Astrocyte of the cerebellum (primary cell): ENCODE results near the gene LTBR.
"Not testable (repeated sequence)": the region's sequence is repeated elsewhere in the genome, so short reads cannot be mapped to it uniquely, and the experiment has no call there.

Experiments used
- DNase-seq: peaks from one replicate; pipeline ENCODE4 v3.0.0-alpha.2; 2011; ENCODE audit warnings: low read depth
- H3K4me3 ChIP-seq: 2 replicates; pipeline ENCODE4 v1.5.1; 2011; ENCODE audit warnings: mild to moderate bottlenecking, low read depth, low read length, moderate library complexity
- in situ Hi-C: cut with HindIII; loops from 2 replicates; pipeline ENCODE4 v1.10.0; 2017; ENCODE audit warnings: low sequenced_read_pairs
- TF ChIP-seq, protein P1 (sequence below): IDR thresholded peaks from 2 replicates; pipeline ENCODE4 v1.5.1; 2012; ENCODE audit warnings: low read length, low read depth, moderate library complexity, mild to moderate bottlenecking; ENCODE audit errors: missing control alignments

Gene LTBR

GRCh38 chr12:6425590-6426531 lies 41.9 kb downstream of the LTBR start:
- TF ChIP-seq, protein P1, sequence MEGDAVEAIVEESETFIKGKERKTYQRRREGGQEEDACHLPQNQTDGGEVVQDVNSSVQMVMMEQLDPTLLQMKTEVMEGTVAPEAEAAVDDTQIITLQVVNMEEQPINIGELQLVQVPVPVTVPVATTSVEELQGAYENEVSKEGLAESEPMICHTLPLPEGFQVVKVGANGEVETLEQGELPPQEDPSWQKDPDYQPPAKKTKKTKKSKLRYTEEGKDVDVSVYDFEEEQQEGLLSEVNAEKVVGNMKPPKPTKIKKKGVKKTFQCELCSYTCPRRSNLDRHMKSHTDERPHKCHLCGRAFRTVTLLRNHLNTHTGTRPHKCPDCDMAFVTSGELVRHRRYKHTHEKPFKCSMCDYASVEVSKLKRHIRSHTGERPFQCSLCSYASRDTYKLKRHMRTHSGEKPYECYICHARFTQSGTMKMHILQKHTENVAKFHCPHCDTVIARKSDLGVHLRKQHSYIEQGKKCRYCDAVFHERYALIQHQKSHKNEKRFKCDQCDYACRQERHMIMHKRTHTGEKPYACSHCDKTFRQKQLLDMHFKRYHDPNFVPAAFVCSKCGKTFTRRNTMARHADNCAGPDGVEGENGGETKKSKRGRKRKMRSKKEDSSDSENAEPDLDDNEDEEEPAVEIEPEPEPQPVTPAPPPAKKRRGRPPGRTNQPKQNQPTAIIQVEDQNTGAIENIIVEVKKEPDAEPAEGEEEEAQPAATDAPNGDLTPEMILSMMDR = no peak

DNA sequence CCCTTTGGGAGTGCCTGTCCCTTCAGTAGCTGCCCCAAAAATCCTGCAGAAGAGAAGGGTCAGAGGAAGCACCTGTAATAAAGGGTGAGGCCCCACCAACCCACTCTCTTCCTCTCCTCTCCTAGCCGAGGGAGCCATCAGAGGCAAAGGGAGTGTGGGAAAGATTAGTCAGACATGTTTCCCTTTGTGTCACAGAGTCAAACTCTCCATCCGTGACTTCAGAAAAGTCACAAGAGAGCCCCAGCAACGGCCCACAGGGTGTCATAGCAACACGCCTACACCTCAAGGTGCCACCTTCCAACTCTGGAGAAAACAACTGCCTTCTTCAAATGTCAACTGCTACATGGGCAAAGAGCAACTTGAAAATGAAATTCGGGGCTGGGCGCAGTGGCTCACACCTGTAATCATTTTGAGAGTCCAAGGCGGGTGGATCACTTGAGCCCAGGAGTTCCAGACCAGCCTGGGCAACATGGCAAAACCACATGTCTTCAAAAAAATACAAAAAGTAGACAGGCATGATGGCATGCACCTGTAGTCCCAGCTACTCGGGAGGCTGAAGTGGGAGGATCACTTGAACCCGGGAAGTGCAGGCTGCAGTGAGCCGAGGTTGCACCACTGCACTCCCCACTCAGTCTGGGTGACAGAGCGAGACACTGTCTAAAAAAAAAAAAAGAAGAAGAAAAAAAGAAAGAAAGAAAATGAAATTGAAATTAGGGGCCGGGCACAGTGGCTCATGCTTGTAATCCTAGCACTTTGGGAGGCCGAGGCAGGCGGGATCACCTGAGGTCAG lies 43.1 kb downstream of the LTBR start:
- DNase-seq = no peak
- TF ChIP-seq, protein P1 = no peak
- H3K4me3 ChIP-seq = no peak overlapping the region
- in situ Hi-C loops = no loop called here

More at GRCh38 chr12:6425590-6426531, 41.9 kb downstream of the LTBR start:
- no peak for DNase-seq
- in situ Hi-C loops = no loop called here
- H3K4me3 ChIP-seq = no peak overlapping the region

GRCh38 chr12:6427796-6428195 lies 43.8 kb downstream of the LTBR start:
- DNase-seq, in situ Hi-C loops, H3K4me3 ChIP-seq: not testable (repeated sequence)

GRCh38 chr12:6428326-6428725 lies 44.4 kb downstream of the LTBR start:
- TF ChIP-seq, protein P1 = no peak
- in situ Hi-C loops = no loop called here
- no peak for DNase-seq
- H3K4me3 ChIP-seq = no peak overlapping the region

DNA sequence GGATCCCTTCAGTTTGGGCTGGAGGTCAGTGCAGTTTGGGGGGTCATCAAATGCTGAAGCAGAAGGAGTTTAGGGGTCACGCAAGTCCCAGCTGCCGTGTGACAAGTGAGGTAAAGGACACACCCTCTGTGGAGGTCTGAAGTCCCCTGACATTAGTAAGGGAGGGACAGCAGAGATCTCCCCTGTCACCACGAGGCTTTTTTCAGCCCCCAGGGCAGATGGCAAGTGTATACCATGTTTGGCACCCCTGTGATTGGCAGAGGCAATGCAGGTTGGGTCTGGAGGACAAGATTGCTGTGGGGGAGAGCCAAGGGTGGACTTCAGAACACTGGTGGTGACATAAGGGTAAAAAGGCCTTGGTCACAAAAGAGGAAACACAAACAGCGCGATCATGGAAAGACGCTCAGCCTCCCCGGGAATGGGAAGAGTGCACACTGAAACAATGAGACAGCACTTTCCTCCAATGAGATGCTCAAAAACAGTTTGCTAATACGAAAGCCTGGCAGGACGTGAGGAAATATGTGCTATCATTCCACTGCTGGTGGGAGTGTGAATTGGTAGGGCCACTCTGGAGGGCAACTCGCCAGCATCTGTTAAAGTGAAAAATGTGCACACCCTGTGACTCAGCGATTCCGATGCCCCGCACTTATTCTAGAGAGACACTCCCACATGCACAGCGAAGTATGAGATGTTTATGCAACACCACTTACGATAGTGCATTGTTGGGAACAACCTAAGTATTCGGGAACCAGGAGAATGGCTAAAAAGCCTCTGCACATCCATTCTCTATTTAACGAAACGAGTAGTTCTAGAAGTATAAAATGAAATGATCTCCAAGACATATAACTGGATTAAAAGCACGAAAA lies 46.4 kb downstream of the LTBR start:
- TF ChIP-seq, protein P1 = no peak
- peak; percentile 82 for DNase-seq
- in situ Hi-C loops = no loop called here
- no peak overlapping the region for H3K4me3 ChIP-seq

DNA sequence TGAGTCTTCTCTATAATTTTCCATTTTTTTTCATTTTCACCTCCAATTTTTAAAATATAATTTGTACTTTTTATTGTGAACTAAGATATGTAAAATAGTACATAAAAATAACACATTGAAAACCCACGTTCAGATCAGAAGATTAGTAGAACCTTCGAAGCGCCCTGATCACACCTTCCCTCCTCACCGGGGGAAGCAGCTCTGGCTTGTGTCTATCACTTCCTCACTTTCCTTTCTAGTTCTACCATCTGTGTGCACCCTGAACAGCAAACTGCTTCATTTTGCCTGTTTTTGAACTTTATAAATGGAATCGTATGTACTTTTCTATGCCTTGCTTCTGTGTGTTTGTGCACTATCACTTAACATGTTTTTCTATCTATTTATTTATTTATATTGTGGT lies 49.0 kb downstream of the LTBR start:
- TF ChIP-seq, protein P1 = no peak
- no peak for DNase-seq
- no peak overlapping the region for H3K4me3 ChIP-seq
- in situ Hi-C loops = no loop called here
